Thyroid gland (tissue), 4 donors: Measurements from ENCODE around the gene MFSD8.

Experiments used
- CTCF ChIP-seq, 6 experiments: fragments of 200-600 bp in 3 of 6; fragments of 450-650 bp in 3 of 6; sonication (generic) in 3 of 6; IDR thresholded peaks; one replicate each; pipeline ENCODE4 v1.5.1; 2016 to 2019; ENCODE audit warnings: antibody characterized with exemption in 6 of 6, mild to moderate bottlenecking in 2 of 6, inconsistent platforms in 1 of 6, moderate library complexity in 1 of 6
- POLR2A ChIP-seq, 2 donors: fragments of 450-650 bp; IDR thresholded peaks; one replicate each; pipeline ENCODE4 v1.6.1; 2017; ENCODE audit warnings: antibody characterized with exemption in 2 of 2, mild to moderate bottlenecking in 2 of 2, moderate library complexity in 1 of 2

GRCh38 chr4:127920521-127920920 lies 44.5 kb downstream of the MFSD8 start:
- TF ChIP-seq POLR2A (IDR thresholded peaks at IDR 0.05) (no peak), CTCF (IDR thresholded peaks at IDR 0.05) (no peak)
